GM19372 (cell line): ENCODE data around the gene DCP2.

Experiments
- ATAC-seq: cut with Tn5 transposase; IDR thresholded peaks from one replicate; pipeline ENCODE4 v1.9.1; 2021; ENCODE audit warnings: mild to moderate bottlenecking, low read depth, moderate library complexity; ENCODE audit not compliant: unreplicated experiment

DCP2 gene

GRCh38 chr5:113062869-113063508 is 86.4 kb downstream of the DCP2 start:
- ATAC-seq: no peak

GRCh38 chr5:113063927-113064326 is 87.3 kb downstream of the DCP2 start:
- no peak for ATAC-seq

GRCh38 chr5:113064806-113065205 is 88.2 kb downstream of the DCP2 start:
- ATAC-seq: no peak

GRCh38 chr5:113065626-113066025 is 89.0 kb downstream of the DCP2 start:
- ATAC-seq: no peak

- no peak for ATAC-seq
Measured at GRCh38 chr5:113067635-113068344, 91.2 kb downstream of the DCP2 start.

GRCh38 chr5:113068559-113068958 is 92.0 kb downstream of the DCP2 start:
- no peak for ATAC-seq
